Transverse colon (tissue), 4 donors: ENCODE measurements around the gene TNPO2. TPM values are rescaled to one million over a fixed set of nuclear protein-coding genes. Genes with fewer than 3 reads are reported as not detected.

ENCODE experiments used
- DNase-seq: peaks from one replicate; pipeline ENCODE4 v3.0.0-alpha.2; 2019
- H3K27ac ChIP-seq, 4 donors: fragments of 200-600 bp; sonication (generic); 2 replicates each; pipeline ENCODE4 v1.5.1; 2016 to 2018; ENCODE audit warnings: inconsistent platforms in 4 of 4
- H3K27me3 ChIP-seq: fragments of 200-600 bp; sonication (generic); 2 replicates; pipeline ENCODE4 v1.5.1; 2017; ENCODE audit warnings: inconsistent platforms
- H3K36me3 ChIP-seq, 4 donors: fragments of 200-600 bp; sonication (generic); 2 replicates each; pipeline ENCODE4 v1.5.1; 2017 to 2019; ENCODE audit warnings: inconsistent platforms in 4 of 4
- H3K4me1 ChIP-seq, 4 donors: fragments of 200-600 bp; sonication (generic); 2 replicates each; pipeline ENCODE4 v1.5.1; 2017 to 2020; ENCODE audit warnings: inconsistent platforms in 4 of 4
- H3K4me3 ChIP-seq, 4 donors: fragments of 200-600 bp; sonication (generic); 1 replicate in 1 of 4; 2 replicates in 3 of 4; pipeline versions ENCODE4 v1.5.1 to v1.6.1; 2017 to 2019; ENCODE audit warnings: inconsistent platforms in 4 of 4
- H3K9me3 ChIP-seq, 2 donors: fragments of 200-600 bp; sonication (generic); 2 replicates each; pipeline ENCODE4 v1.5.1; 2017 to 2019; ENCODE audit warnings: inconsistent platforms in 2 of 2
- CTCF ChIP-seq, 5 experiments: fragments of 200-600 bp in 3 of 5; fragments of 450-650 bp in 2 of 5; sonication (generic) in 3 of 5; IDR thresholded peaks; 1 replicate in 2 of 5; 2 replicates in 3 of 5; pipeline ENCODE4 v1.5.1; 2016 to 2017; ENCODE audit warnings: antibody characterized with exemption in 5 of 5, inconsistent platforms in 3 of 5, mild to moderate bottlenecking in 2 of 5, moderate library complexity in 1 of 5
- EP300 ChIP-seq: sonication (generic); formaldehyde crosslinking; IDR thresholded peaks from one replicate; pipeline ENCODE4 v1.6.1; 2017; ENCODE audit warnings: antibody characterized with exemption, low read depth
- POLR2A ChIP-seq: fragments of 450-650 bp; IDR thresholded peaks from one replicate; pipeline ENCODE4 v1.6.1; 2016; ENCODE audit warnings: antibody characterized with exemption, mild to moderate bottlenecking, moderate library complexity
- POLR2AphosphoS5 ChIP-seq, 3 donors: sonication (generic); formaldehyde crosslinking; IDR thresholded peaks; one replicate each; pipeline ENCODE4 v1.6.1; 2016; ENCODE audit warnings: antibody characterized with exemption in 3 of 3
- WGBS, 2 donors: methylation state at CpG; one replicate each; pipeline ENCODE4 v1.1.5; 2018; ENCODE audit warnings: low coverage in 1 of 2; 5-methylcytosine and 5-hydroxymethylcytosine counted together
- in situ Hi-C, 4 donors: fragments of 200-750 bp; cut with MboI; loops; one replicate each; pipeline versions ENCODE4 v1.15.0 to v1.15.1; 2017; ENCODE audit warnings: low sequenced_read_pairs in 3 of 4, low pct_ligation_motif_present in 1 of 4, low pct_unique_long_range_greater_than_20kb in 1 of 4
- intact Hi-C: fragments of 100-400 bp; cut with DNase I; formaldehyde crosslinking; loops from one replicate; pipeline ENCODE4 v1.15.1; 2023; ENCODE audit warnings: low total_unique reads
- total RNA-seq, 4 donors: library from RNA; depleted of rRNA; stranded (reverse); fragments of >200 nt; gene quantifications; one replicate each; pipeline ENCODE4 v1.1.0, GENCODE V29; 2016

TNPO2 gene
- total RNA-seq, 4 donors from 2014 or later = 39.2 to 128 (median 62.7) TPM

- TF ChIP-seq EP300 = no peak
- Histone ChIP-seq H3K9me3 (no peaks in the 10 kb centered on the region), H3K4me1 (peaks cover 0 to 9% (median 5%) of the 10 kb centered on the region in 4 donors), H3K4me3 (no peak overlapping the region), H3K36me3 (peaks cover 0 to 21% (median 4%) of the 10 kb centered on the region in 4 donors), H3K27ac (no peak overlapping the region), H3K27me3 (no peaks in the 10 kb centered on the region)
- in situ Hi-C loops = no loop called here
- no peak for DNase-seq
- 93 to 98% methylated on average over 9 to 12 of the region's 12 CpGs for WGBS, 2 donors
- intact Hi-C loops = no loop called here
Measured at GRCh38 chr19:12660980-12661379, 62.8 kb downstream of the TNPO2 start.

GRCh38 chr19:12657966-12658365, 65.8 kb downstream of the TNPO2 start:
- no peak overlapping the region for H3K4me3 ChIP-seq
- no peaks in the 10 kb centered on the region for H3K4me1 ChIP-seq
- peaks cover 0 to 19% (median 8%) of the 10 kb centered on the region in 4 donors for H3K36me3 ChIP-seq
- no peak for DNase-seq
- no peaks in the 10 kb centered on the region for H3K27me3 ChIP-seq
- intact Hi-C loops = no loop called here
- in situ Hi-C loops = no loop called here
- TF ChIP-seq POLR2AphosphoS5 (IDR thresholded peaks at IDR 0.05) = no peak
- TF ChIP-seq POLR2A = no peak
- no peak for TF ChIP-seq CTCF (IDR thresholded peaks at IDR 0.05)
- TF ChIP-seq EP300 = no peak
- no peaks in the 10 kb centered on the region for H3K9me3 ChIP-seq
- WGBS, 2 donors = 96% methylated on average over 19 of the region's 22 CpGs; no CpG with 5 or more reads in 1 of the 2 donors
- no peak overlapping the region for H3K27ac ChIP-seq

GRCh38 chr19:12656899-12657571, 66.7 kb downstream of the TNPO2 start:
- intact Hi-C loops = no loop called here
- TF ChIP-seq EP300 = no peak
- TF ChIP-seq CTCF (IDR thresholded peaks at IDR 0.05) = no peak
- TF ChIP-seq POLR2AphosphoS5 (IDR thresholded peaks at IDR 0.05) = no peak
- TF ChIP-seq POLR2A = no peak
- Histone ChIP-seq H3K4me1 (no peaks in the 10 kb centered on the region), H3K27me3 (no peaks in the 10 kb centered on the region), H3K36me3 (peaks cover 0 to 17% (median 8%) of the 10 kb centered on the region in 4 donors), H3K9me3 (no peaks in the 10 kb centered on the region), H3K4me3 (no peak overlapping the region), H3K27ac (no peak overlapping the region)
- no peak for DNase-seq
- WGBS, 2 donors = 88 to 100% methylated on average over 6 to 50 of the region's 50 CpGs
- in situ Hi-C loops = no loop called here

GRCh38 chr19:12655546-12655945, 68.2 kb downstream of the TNPO2 start:
- H3K27me3 ChIP-seq = no peaks in the 10 kb centered on the region
- 96 to 100% methylated on average over 1 to 8 of the region's 8 CpGs for WGBS, 2 donors
- H3K9me3 ChIP-seq = no peaks in the 10 kb centered on the region
- in situ Hi-C loops (no loop called here), intact Hi-C loops (no loop called here)
- DNase-seq = no peak
- peaks cover 0 to 15% (median 6%) of the 10 kb centered on the region in 4 donors for H3K36me3 ChIP-seq
- no peaks in the 10 kb centered on the region for H3K4me1 ChIP-seq
- H3K27ac ChIP-seq = no peak overlapping the region
- TF ChIP-seq POLR2A = no peak
- no peak for TF ChIP-seq EP300
- no peak for TF ChIP-seq POLR2AphosphoS5 (IDR thresholded peaks at IDR 0.05)
- TF ChIP-seq CTCF (IDR thresholded peaks at IDR 0.05) = no peak
- no peak overlapping the region for H3K4me3 ChIP-seq
